Measurements from ENCODE around the gene NAV2.

- TF ChIP-seq EZH2 (IDR thresholded peaks at IDR 0.05; ENCODE audit: low read depth): no peak
- TF ChIP-seq CTCF (conservative IDR thresholded peaks at IDR 0.05): no peak
Observed at GRCh38 chr11:19686234-19686633, 26.4 kb upstream of the NAV2 start.

Measured in PC-9 (cell line).